ENCODE data around the gene CCNB1IP1.
"Not testable (repeated sequence)": the region's sequence is repeated elsewhere in the genome, so short reads cannot be mapped to it uniquely, and the experiment has no call there.

Gene CCNB1IP1

GRCh38 chr14:20332788-20333493, at the start of gene CCNB1IP1:
TSS of gene CCNB1IP1 (minus strand) at chr14:20333279. CDS start at chr14:20316523, 16,756 bp downstream.
- peak; percentile 95 for DNase-seq

- no peak for DNase-seq
These were observed 49.4 kb upstream of the CCNB1IP1 start for GRCh38 chr14:20382526-20382925.

- DNase-seq = no peak
These were observed 48.3 kb upstream of the CCNB1IP1 start for GRCh38 chr14:20381341-20381740.

- DNase-seq = no peak
These were observed 47.6 kb upstream of the CCNB1IP1 start for GRCh38 chr14:20380681-20381080.

GRCh38 chr14:20379743-20380142, 46.7 kb upstream of the CCNB1IP1 start:
- DNase-seq = no peak

- no peak for DNase-seq
These were observed 44.1 kb upstream of the CCNB1IP1 start for GRCh38 chr14:20377171-20377570.

GRCh38 chr14:20376071-20376588, 43.1 kb upstream of the CCNB1IP1 start:
- DNase-seq = no peak

- no peak for DNase-seq
These were observed 42.4 kb upstream of the CCNB1IP1 start for GRCh38 chr14:20375471-20375870.

- no peak for DNase-seq
These were observed 39.7 kb upstream of the CCNB1IP1 start for GRCh38 chr14:20372796-20373195.

- DNase-seq = no peak
These were observed 32.8 kb upstream of the CCNB1IP1 start for GRCh38 chr14:20365928-20366327.

- DNase-seq = not testable (repeated sequence)
These were observed 25.4 kb upstream of the CCNB1IP1 start for GRCh38 chr14:20358474-20358873.

- no peak for DNase-seq
These were observed 23.3 kb upstream of the CCNB1IP1 start for GRCh38 chr14:20356422-20356821.

GRCh38 chr14:20350860-20351259, 17.8 kb upstream of the CCNB1IP1 start:
- no peak for DNase-seq

- no peak for DNase-seq
These were observed 17.2 kb upstream of the CCNB1IP1 start for GRCh38 chr14:20350282-20350681.

GRCh38 chr14:20347747-20348146, 14.7 kb upstream of the CCNB1IP1 start:
- no peak for DNase-seq

- no peak for DNase-seq
These were observed 13.6 kb upstream of the CCNB1IP1 start for GRCh38 chr14:20346713-20347112.

GRCh38 chr14:20345366-20345765, 12.3 kb upstream of the CCNB1IP1 start:
- DNase-seq = no peak

- DNase-seq = peak; percentile 57
These were observed 10.8 kb upstream of the CCNB1IP1 start for GRCh38 chr14:20343862-20344220.

GRCh38 chr14:20343092-20343861, 10.2 kb upstream of the CCNB1IP1 start, which contains the start of gene PARP2:
TSS of gene PARP2 (plus strand) at chr14:20343635. CDS start at chr14:20343642, 7 bp downstream.
- DNase-seq = peak; percentile 100

GRCh38 chr14:20341646-20342045, 8.6 kb upstream of the CCNB1IP1 start:
- no peak for DNase-seq

- DNase-seq = not testable (repeated sequence)
These were observed 8.0 kb upstream of the CCNB1IP1 start for GRCh38 chr14:20341032-20341431.

GRCh38 chr14:20334017-20334416, 938 bp upstream of the CCNB1IP1 start:
- no peak for DNase-seq

GRCh38 chr14:20333494-20333841, 389 bp upstream of the CCNB1IP1 start:
- DNase-seq = no peak

GRCh38 chr14:20332431-20332787, 670 bp downstream of the CCNB1IP1 start:
- DNase-seq = no peak

Data from NCI-H1092 treated with DMSO at 0.1 percent for 48 hours (cell line).